HG03354 (cell line): ENCODE data around the gene LGMN.

Experiments
- ATAC-seq: cut with Tn5 transposase; IDR thresholded peaks from one replicate; pipeline ENCODE4 v1.9.1; 2021; ENCODE audit warnings: mild to moderate bottlenecking; ENCODE audit not compliant: unreplicated experiment, poor library complexity, severe bottlenecking

The LGMN gene

DNA sequence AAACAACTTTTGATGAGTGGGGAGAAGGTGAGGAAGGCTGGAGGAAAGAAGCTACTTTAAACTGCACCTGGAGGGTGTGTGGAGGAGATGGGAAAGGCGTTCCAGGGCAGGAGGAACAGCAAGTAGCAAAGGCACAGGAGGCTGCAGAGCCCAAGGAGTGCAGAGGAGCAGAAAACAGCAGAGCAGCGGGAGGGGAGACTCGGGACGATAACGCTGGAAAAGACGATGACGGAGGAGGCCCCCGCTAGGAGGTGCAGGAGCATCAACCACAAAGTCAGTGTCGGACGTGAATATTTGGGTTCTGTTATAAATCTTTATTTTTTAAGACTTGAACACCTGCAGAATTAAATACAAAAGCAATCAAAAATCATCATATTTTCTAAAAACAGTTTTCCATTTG lies 44.9 kb downstream of the LGMN start:
- ATAC-seq: no peak

DNA sequence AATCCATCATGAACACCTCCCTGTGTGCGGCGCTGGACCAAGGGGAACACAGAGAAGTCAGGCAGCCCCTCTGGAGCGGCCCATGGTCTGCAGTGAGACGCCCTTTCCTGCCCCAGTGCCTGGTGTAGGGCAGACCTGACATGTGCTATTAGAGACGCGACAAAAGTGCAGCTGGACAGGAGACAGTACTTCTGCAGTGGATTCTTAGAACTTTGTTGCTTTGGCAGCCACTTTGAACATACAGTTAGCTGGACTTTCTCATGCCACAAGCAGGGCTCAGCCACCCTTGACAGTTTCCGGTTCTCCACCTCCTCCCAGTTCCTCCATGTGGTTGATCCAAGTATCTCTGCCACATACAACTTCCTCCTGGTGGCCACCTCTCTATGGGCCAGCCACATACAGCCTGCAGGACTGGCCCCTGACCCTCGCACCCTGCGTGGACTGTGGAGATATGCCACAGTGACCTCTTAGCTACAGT lies 45.9 kb downstream of the LGMN start:
- no peak for ATAC-seq

DNA sequence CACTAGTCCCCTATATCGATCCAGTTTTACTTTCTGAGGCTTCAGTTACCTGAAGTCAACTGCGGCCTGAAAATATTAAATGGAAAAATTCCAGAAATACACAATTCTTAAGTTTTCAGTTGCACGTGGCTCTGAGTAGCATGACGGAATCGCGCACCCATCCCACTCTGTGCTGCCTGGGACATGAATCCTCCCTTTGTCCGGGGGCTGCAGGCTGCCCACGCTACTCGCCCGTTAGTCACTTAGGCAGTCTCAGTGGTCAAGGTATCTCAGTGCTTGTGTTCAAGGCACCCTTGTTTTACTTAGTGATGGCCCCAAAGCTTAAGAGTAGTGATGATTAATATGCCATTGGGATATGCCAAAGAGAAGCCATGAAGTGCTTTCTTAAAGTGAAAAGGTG lies 46.6 kb downstream of the LGMN start:
- no peak for ATAC-seq

DNA sequence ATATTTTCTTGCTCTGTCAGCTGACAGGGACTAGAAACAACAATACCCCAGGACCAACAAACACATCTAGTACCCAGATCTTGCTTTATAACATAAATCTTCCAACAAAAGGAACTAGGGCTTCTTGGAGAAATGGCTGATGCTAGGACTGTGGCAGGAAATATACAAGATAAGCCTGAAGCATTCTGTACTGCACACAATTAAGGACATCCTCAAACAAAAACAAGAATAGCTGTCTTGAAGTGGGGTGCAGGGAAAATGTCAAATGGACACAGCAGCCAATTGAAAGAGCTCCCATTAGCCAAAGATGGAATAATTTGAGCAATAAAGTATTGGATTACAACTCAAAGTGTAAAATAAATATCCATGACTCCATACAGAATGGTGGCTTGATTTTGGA lies 50.0 kb downstream of the LGMN start:
- ATAC-seq: no peak

DNA sequence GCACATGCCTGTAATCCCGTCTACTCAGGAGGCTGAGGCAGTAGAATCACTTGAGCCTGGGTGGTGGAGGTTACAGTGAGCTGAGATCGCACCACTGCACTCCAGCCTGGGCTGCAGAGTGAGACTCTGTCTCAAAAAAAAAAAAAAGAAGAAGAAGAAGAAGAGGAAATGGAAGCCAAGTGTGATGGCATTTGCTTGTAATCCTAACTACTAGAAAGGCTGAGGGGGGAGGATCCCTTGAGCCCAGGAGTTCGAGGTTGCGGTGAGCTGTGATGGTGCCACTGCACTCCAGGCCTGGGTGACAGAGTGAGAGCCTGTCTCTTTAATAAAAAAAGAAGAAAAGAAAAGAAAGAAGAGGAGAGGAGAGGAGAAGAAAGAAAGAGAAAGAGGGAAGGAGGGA lies 52.1 kb downstream of the LGMN start:
- ATAC-seq: no peak

DNA sequence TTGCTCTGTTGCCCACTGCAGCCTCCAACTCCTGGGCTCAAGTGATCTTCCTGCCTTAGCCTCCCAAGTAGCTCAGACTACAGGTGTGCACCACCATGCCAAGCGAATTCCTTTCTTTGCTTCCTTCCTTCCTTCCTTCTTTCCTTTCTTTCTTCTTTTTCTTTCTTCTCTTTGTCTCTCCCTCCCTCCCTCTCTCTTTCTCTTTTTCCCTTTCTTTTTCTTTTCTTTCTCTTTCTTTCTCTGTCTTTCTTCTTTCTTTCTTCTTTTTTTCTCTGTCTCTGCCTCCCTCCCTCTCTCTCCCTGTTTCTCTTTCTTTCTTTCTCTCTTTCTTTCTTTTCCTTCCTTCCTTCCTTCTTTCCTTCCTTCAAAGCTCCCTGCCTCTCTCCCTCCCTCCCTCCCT lies 52.9 kb downstream of the LGMN start:
- no peak for ATAC-seq

DNA sequence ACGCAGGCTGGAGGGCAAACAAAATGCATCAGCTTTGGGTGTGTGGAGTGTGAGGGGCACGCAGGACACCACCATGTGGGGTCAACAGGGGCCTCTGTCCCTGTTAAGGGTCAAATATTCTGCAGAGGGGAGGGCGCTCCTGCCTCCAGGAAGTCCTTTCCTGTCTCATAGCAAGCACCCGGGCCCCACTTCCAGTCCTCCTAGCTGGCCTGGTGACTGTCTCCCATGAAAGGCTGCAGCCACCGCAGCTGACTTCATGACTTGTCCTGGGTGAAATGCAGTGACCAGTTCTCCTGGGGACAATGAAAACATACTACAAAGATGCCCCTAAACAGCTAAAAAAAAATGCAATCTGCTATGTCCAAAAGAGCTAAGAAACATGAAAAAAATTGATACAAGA lies 53.6 kb downstream of the LGMN start:
- no peak for ATAC-seq

DNA sequence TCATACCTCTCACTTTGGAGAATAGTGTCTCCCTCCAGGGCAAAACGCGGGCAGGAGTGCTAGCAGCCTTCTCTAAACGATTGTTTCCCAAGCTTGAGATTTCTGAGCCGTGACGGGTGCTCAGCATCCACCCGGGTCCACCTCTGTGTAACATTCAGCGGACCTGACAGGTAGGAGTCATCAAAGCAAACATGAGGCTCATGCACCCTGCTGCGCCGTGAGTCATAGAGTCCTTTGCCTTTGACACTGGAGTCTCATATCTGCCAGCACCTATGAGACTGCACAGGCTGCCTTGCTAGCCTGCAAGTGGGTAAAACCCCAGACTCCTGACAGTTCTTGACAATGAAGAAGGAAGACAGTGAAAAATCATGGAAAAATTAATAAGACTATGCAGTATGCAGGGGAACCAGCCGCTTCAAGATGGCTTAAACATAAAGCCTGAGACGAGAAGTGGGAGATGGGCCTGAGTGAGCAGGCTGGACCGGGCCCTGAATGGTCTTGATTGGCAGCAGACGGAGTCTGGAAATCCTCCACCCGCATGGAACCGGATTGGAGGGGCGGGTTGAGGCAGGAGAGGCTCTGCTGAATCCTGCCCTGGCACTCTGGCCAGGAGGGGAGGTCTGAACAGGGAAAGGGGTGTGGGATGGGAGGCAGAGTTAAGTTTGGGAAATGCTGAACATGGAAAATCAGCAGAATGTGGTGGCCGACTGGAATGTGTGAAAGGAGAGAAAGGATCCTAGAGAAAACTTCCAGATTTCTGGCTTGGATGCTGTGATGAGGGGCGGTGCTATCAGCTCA lies 54.2 kb downstream of the LGMN start:
- no peak for ATAC-seq

DNA sequence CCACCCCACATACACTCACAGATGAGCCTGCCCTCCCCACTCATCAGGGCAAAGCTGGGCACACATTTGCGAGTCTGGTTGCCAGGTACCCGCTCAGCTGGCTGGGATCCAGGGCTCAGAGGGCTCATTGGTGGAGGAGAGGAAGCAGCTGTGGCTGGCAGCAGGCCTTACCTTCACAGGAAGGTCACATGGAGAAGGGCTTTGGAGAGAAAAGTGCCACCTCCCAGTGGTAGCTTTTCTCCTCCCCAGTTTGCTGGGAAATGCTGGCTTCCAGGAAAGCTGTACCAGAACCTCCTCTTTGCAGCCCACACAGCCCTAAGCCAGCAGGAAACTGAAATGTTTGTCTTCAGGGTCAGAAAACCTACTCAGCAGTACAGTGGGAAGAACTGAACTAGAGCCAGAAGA lies 55.6 kb downstream of the LGMN start:
- no peak for ATAC-seq

DNA sequence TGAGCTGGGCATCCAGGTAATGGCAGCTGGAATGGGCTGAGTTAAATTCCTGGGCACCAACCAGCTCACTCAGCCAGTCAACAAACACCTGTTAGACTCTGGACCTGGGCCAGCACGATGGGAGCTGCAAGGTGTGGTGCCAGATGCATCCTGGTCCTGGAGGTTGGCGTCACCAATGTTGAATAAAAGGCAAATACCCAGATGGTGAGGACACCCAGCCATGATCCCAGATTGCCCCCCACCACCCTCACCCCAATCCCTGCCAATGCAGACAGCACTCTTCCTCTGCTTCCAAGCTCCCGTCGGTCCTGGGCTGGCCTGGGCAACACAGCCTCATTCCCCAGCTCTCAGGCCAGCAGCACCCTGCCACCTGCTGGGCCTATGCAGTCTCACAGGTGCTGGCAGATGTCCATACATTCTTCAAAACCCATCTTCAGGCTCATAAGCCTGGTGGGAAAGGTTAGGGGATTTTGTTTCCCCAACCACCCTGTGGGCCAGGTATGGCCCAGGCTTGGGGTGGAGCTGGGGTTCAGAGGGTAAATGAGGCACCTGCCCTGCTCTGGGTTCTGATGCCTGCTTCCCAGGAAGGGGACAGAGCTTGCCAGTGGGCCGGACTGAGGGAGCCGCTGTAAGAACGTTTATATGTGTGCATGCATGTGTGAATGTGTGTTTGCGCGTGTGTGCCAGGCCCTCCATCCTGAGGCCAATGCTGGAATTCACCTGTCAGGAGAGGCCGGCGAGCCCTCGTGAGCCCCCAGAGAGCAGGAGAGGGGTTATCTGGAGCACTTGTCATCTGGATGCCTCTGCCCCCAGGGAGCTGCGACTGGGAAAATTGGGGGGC lies 58.0 kb downstream of the LGMN start:
- ATAC-seq: no peak

DNA sequence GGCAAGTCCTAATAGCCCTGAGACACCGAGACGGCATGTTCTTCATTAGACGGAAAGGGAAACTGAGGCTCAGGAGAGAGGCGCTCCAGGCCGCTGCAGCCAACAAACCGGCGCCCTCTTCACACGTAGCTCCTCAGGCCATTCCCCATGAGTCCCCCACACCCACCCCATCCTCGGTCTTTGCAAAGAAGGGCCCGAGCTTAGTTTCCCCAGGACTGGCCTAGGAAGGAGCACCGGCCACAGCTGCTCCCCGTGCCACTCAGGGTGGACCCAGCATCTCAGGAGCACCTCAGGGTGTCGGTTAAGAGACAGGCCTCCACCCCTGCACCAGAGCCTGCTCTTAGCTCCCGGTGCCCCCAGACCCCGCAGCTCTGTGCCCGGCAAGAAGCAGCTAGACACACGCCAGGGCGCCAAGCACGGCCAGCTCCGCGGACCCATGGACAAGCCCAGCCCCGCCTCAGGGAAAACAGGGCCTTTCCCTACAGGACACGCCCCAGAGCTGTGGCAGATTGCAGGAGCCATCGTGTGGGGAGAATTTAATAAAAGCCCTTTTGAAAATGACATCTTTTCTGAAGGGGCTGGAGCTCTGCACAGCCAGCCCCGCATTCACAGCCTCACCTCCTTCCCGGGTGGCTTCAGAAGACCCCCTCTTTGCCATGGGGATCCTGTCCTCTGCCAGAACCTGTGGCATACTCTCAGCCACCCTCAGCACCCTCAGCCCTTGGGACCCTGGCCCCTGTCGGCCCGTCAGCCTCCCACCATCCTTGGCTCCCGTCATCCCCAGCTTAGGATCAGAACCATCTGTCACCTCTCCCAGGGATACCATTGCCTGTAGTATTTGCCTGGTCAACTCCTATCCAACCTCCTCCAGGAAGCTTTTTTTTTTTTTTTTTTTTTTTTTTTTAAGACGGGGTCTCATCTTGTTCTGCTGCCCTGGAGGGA lies 59.7 kb downstream of the LGMN start:
- ATAC-seq: no peak

DNA sequence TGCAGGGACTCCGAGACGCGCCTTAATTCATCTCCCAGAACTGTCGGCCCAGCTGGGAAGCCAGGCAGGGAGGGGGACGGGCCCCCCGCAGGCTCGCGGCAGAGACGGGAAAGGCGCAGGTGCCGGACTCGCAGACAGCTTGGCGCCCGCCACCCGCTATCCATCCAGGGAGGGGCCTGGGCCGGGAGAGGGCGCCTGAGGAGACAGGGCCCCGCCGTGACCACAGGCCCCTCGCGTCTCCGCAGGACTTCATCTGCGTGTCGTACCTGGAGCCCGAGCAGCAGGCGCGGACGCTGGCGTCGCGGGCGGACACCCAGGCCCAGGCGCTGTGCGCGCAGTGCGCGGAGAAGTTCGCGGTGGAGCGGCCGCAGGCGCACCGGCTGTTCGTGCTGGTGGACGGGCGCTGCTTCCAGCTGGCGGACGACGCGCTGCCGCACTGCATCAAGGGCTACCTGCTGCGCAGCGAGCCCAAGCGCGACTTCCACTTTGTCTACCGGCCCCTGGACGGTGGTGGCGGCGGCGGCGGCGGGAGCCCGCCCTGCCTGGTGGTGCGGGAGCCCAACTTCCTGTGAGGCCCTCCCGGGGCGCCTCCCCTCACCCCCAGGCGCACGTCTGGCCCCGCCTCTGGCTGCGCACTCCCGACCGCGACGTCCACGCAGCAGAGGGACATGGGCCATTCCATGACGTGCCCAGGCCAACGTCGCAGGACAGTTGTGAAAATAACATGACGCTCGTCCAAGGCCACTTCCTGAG lies 60.6 kb downstream of the LGMN start:
- ATAC-seq: no peak

DNA sequence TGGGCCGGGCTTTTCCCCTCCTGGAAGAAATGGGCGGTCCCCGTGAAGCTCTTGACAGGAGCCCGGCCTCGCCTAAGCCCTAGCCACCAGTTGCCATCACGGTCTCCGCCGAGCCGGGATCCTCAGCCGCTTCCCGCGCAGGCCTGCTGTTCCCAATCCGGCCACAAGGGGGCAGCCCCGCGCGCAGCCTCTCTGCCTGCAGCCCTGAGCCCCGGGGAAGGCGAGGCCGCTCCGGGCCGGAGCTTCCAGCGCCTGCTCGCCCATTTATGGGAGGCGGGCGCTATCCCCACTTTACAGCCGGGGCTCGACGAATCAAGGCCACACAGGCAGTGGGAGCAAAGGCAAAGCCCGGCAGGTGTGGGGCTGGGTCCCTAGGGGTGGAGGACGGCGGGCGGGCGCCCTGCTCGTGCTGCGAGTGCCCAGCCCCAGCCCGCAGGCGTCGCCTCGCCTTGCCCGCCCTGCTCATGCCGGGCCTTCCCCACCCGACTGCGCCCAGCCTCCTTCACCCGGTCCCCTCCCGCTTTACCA lies 61.5 kb downstream of the LGMN start:
- ATAC-seq: peak; percentile 68

DNA sequence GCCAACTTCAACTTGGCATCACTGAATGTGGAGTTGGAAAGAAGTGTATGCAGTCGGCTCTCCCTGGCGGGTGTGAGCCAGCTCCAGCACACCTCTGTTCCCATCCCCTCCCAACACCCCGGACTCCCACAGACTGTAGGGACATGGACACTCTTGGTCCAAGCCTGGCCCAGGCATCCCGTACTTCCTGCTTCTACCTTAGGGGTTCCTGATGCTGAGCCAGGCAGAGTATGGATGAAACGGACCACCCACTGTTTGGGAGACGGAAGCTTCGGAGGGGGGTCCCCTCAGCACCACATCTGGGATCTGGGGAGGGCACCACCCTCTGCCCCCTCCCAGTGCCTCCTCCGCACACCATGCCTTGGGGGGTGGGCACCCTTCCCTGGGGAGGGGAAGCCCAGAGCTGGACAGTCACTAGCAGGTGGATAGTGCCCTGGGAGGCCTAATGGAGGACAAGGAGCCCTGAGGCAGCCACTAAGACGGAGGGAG lies 62.0 kb downstream of the LGMN start:
- peak; percentile 20 for ATAC-seq

DNA sequence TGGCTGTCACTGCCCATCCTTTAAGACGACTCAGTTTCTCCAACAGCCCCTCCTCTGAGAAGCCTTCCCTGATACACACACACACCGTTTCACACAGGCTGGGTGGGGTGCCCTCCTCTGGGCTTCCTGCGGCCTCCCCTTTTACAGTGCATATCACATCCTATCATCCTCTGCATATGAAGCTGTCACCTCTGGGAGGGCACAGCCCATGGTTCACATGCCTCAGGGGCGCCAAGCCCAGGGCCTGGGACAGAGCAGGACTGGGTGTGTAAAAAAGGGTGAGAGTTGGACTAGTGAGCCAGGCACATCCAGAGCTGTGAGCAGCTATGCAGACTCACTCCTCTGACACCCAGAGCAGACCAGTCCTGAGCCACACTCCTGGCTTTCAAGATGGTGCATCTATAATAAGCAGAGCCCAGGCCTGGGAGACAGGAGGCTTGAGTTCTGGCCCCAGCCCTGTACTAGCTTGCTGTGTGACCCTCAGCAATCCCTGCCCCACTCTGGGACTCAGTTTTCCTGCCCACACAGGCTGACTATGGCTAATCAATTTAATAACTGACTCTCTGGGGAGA lies 62.6 kb downstream of the LGMN start:
- no peak for ATAC-seq

DNA sequence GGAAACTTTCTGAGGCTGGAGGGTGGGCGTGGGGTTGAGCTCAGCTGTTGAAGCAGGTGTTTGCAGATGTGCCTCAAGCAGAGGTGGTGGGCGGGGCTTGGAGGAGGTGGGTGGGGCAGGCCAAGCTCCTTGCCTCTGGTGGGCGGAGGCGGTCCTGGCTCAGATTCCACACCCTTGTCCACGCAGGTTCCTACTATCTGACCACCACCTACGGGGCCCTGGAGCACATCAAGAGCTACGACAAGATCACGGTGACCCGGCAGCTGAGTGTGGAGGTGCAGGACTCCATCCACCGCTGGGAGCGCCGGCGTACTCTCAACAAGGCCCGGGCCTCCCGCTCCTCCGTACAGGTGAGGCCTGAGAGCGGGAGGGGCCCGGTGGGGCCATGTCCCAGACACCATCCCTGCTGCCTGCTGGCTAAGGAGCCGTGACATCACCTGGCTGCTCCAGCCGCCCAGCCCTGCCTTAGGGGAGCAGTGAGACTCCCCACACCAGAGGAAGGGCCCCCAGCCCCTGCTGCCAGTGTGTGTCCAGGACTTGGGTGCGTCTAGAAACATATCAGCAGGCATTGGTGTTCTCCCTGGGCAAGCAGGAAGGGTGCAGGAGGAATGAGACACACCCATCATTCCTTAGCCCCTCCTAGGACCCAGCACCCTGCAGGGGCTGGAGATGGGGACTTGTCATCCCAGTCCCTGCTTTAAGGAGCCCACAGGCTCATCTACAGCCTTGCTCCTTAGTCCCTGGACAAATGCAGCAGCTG lies 63.4 kb downstream of the LGMN start:
- ATAC-seq: no peak

DNA sequence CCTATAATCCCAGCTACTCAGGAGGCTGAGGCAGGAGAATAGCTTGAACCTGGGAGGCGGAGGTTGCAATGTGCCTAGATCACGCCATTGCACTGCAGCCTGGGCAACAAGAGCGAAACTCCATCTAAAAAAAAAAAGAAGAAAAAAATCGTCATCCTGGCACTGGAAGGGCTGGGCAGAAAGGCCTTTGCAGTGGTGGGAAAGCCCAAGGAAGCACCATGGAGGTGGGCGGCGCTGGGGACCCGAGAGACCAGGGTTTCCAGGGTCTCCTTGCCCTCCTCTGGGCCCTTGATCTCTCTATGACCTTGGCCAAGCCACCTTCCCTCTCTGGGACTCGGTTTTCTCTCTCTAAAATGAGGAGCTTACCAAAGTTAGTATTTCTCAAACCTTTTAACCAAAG lies 65.4 kb downstream of the LGMN start:
- ATAC-seq: no peak
